Activated CD4-positive, CD25-positive, alpha-beta regulatory T cell treated with anti-CD3 and anti-CD28 coated beads, Interleukin-2, amount 50 U/mL, for 16 hours (primary cell): ENCODE results near the gene ADORA3.

Source experiments
- DNase-seq: peaks from one replicate; pipeline ENCODE4 v3.0.0-alpha.2; 2020; ENCODE audit warnings: low read depth, low spot score

The ADORA3 gene

DNA sequence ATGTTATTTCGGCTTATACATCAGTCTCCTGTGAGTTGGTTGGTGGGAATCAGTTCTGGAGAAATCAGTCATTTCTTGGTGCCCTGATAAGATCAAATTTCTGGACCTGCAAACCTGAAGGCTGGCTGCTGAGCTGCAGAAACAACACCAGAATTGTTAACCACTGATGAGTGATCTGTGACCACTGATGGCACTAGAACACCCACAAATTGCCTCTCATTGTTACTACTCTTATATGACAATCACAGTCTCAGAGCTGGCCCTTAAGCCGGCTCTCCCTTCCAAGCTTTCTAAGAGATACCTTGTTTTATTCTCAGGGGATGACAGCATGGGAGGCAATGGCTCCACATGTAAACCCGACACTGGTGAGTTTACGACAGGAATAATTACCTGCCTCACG lies 27.7 kb downstream of the ADORA3 start:
- no peak for DNase-seq

DNA sequence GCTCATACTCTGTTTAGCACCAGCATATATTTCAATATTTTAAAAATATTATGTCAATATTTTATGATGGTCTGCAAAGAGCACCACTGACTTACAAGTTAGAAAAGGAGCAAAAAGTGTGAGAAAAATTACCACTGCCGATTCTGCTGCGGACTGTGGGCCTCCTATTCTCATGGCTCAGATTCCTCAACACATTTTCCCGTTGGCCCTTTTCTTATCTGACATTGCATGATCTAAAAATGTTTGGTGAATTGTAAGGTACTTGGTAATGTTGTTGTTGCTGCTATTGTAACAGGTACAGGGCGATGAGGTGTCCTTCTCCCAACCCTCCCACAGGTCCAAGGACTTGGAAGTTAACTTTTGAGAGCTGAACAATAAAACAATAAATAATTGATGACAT lies 28.9 kb downstream of the ADORA3 start:
- DNase-seq, result no peak

DNA sequence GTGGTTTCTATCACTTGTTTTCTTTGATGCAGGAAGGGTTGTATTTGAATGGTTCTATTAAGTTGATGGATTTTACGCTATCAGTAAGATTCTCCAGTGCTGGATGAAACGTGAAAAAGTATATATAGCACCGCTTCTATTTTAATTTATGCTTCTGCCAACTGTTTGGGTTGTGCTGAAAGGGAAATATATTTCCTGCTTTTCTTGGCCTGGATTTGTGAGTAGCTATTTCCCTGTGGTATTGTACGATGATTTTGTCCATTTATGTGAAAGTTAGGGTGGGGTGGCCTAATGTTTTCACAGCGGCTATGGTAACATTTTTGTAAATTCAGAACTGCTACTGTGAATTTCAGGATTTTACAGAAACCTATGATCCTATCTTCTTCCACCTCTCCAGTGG lies 29.3 kb downstream of the ADORA3 start:
- DNase-seq, result no peak

DNA sequence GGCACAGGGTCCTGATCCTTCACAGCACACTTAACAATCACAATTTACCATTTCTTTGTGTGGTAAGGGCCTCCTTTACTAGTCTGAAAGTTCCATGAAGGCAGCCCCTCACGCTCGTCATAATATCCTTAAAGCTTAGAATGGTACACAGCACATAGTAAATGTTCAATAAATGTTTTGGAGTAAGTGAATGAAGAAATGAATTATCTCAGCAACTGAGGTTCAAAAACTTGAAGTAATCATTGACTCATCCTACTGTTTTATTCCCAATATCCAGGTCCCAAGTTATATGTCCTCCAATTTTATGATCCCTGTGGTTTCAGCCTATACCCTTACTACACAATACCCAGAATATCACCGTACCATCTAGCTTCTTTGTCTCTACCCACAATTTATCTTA lies 31.9 kb downstream of the ADORA3 start:
- no peak for DNase-seq

DNA sequence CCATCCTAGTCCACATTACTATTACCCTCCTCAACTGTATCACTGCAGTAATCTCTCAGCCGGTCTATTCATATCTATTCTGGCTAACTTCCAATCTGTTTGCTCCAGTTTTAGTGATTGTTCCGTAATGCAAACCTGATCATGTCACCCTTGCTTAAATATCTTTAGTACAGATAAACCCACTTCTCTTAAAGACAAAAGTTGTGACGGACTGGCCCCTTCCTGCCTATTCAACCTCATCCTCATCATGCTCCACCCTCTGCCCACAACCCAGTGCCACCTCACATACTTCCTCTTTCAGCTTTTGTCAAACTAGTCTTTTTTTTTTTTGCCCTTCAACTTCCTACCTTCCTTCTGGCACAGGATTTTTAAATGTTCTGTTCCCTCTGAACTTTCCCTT lies 32.4 kb downstream of the ADORA3 start:
- peak; percentile 39 for DNase-seq

DNA sequence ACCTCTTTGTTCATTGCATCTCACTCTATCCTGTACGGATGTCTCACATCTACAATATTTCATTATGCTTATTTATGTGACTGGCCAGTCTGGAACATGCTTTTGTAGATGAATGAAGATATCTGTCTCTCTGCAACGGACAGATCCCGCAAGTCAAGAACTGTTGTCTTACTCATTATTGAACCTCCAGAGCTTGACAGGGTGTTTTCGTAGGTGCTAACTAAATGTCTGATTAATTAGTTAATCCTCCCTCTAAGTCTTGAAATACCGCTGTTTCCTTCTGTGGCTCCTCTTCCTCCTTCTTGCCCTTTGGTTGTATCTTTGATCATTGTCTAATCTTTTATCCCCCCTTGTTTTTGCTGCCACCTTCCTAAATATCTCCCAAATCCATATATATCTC lies 32.8 kb downstream of the ADORA3 start:
- DNase-seq, result no peak

DNA sequence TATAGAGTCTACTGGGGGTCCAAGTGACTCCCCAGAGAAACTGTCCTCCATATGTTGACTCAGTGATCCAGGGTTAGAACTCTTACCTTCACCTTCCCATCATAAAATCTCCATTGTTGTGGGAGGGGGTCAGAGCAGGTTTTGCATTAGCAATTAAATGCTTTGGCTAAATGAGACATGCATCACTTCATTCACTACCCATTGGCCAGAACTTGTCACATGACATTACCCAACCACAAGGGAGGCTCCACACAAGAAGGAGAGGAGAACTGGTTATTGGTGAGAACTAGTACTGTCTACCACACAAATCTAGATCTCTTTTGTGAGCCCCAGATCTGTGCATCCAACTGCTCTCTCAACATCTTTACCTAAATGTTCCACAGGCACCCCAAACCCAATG lies 33.9 kb downstream of the ADORA3 start:
- no peak for DNase-seq

DNA sequence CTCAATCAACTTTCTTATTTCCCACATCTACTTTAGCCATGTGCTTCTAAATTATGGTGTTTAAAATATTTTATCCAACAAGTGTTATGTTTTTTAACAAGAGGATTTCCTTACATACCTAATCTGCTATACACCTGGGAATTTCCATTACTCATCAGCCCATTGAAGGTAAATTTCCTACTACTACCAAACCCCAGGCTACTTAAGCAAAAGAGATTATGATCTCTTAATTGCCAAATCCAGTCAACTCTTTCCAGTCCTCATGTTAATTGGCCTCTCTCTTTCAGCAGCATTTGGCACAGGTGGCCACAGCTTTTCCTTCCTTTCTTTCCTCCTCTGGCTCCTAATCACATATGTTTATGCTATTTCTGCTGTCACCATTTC lies 34.7 kb downstream of the ADORA3 start:
- no peak for DNase-seq

DNA sequence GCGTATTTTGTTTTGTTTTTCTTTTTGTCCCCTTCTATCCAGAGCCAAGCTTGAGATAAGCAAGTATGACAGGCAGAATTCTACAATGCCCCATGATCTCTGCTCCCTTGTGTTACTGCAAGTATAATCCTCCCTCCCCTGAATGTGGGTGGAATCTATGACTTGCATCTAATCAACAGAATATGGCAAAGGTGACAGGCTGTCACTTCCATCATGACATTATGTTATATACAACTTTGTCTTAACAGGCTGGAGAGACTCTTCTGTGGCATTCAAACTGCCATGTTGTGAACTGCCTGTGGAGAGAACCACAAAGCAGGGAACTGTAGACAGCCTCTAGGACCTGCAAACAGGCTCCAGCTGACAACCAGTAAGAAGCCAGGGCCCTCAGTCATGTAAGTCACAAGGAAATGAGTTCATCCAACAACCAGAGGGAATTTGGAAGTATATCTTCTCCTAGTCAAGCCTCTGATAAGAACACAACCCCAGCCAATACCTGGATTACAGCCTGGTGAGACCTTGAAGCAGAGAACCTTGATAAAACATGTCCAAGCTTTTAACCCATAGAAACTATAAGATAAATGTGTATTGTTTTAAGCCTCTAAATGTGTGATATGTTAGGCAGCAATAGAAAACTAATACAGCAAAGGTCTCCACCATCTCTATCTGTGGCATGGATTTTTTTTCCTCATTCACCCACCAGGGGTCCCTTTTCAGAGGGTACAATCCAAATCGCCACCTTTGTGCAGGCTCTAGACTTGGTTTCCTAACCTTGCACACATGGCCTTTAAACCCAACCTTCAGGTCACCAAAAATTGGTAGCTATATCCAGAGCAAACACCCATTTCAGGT lies 35.3 kb downstream of the ADORA3 start:
- DNase-seq, result no peak

DNA sequence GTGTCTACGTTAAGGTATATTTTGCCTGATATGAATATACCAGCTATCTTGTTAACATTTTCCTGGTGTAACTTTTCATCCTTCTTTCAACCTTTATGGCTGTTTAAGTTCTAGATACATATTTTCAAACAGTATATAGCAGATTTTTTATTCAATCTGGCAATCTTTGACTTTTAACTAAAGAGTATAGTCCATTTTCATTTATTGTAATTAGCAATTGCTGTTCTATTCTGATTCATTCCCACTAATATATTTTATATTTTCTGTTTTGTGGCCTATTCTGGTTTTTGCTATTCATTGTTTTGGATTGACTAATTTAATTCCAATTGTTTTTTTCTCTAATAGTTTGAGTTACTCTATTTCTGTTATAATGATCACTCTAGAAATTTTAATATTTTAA lies 37.0 kb downstream of the ADORA3 start:
- DNase-seq, result no peak

DNA sequence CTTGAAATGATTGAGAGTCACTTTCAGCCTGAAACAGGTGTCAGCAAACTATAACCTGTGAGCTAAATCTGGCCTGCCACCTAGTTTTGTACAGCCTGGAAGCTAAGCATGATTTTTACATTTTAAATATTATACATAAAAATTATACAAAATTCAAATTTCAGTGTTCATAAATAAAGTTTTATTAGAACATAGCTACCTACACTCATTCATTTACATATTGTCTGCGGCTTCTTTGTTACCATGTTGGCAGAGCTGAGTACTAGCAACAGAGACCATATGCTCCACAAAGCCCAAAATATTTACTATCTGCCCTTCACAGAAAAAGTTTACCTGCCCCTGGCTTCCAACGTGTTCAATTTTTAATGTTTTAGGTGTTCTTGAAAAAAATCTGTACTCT lies 37.7 kb downstream of the ADORA3 start:
- no peak for DNase-seq

DNA sequence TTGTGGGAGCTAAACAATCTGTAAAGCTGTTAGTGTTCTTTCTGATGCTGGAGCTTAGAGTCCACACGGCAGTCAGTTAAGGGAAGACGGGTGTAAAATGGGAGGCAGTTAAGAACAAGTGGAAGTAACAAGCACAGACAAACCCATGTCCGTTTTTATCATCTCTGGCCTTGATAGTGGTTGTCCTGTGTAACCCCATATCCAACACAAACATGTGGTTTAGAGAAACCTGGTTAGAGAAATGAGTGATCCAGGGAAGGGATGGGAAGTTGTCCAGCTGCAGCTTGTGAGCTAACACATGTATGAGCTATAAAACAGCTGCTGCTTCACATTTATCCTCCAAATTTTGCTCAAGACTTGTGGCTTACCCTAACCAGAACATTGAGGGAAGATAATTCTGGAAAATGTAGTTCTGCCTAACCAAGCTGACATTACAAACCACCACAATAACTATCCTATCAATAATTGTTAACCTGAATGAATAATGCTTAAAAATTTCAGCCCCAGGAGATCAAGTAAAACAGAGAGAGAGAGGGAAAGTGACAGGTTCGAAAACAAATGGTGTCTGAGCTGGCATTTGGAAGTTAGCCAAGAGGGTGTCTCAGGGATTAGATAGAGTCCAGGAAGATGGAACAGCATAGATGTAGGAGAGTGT lies 40.3 kb downstream of the ADORA3 start:
- no peak for DNase-seq

DNA sequence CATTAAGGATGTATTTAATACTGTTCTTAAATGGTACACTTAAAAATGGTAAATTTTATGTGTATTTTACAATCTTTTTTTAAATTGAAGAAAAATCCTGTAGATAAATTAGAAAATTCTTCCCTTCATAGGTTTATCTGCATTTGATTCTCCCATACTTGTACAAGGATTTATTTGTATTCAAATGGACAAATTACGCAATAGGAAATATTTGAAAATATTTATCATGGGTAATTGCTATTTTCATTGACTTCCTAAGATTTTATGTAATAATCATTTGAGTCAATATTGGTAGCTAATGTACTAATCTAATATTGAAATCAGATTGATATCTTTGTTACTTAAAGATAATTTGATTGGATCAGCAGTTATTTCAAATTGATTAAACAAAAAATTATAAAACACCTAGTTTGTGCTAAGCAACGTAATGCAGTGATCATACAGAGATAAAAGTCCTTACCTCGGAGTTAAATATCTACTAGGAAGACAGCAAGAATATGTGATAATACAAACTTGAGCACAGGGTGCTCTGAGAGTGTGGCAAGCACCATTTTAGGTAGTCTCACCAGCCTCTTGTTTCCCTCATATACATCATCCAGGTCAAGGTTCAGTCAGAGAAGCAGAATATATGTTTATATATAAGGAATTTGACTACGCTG lies 40.9 kb downstream of the ADORA3 start:
- no peak for DNase-seq

DNA sequence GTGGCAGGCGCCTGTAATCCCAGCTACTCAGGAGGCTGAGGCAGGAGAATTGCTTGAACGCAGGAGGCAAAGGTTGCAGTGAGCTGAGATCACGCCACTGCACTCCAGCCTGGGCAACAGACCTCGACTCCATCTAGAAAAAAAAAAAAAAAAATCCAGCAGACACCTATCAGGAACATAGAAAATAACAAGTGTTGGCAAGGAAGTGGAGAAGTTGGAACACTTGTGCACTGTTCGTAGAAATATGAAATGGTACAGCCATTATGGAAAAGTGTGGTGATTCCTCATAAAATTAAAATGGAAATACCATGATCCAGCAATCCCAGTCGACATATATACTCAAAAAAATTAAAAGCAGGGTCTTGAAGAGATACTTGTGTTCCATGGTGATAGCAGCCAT lies 41.7 kb downstream of the ADORA3 start:
- no peak for DNase-seq

DNA sequence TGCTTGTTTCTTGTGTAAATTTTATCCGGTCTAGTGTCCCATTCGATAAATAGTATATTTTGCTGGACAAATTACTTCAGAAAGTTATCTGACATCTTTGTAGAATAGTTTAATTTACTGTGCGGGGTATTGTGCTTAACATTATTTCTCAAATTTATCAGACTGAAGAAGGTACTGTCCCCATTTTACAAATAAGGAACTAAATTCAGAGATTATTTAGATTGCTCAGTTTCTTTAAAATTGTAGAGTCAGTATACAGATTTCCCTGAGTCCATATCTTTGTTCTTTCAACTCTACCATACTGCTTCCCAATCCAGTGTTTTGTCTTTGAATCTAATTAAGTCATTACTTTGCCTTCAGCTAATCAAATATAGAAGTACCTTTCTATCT lies 47.8 kb downstream of the ADORA3 start:
- no peak for DNase-seq

DNA sequence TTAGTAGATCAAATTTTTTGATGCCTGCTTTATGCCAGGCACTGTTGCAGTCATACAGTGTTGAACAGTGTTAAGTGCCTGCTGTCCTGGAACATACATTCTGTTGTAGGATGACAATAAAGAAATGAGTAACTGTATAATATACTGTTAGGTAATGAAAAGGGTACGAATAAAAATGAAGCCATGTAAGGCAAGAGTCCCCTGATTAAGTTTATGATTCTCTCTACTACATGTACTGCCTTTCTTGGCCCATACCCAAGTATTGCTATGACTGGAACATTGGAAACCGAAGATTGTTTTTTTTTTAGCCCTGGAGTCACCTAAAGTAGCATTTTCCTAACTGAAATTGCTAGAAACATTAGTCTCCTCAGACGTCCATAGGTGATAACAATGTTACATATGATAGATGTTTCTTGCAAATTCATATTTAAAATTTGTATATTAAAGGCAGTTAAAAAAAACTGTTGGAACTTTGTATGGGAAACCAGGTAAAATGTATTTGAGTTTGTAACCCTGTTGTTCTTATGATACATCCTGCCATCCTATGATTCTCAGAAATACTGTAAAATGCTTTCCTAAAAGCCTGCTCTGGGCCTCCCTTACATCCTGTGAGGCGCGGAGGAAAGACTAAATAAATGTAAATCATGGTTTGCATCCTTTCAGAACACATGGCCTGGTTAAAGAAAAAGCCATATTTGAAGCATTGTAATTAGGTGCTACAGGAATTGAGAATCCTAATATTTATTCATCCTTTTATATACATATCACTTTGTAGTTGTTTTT lies 48.4 kb downstream of the ADORA3 start:
- no peak for DNase-seq

DNA sequence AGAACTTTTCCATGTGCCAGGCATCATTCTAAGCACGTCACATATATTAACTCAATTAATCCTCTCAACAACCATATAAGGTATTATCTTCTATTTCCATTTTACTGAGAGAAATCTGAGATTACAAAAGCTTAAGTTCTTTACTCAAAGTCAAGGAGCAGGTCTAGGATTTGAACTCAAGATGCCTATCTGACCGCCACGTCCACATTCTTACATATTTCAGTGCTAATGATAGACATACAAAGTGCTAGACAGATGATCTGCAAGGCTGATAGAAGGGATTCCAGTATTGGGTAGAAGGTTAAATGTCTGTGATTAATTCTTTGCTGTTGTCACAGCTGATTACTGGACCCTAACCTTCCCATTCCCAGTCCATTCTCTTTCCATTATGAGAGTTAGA lies 49.7 kb downstream of the ADORA3 start:
- DNase-seq, result no peak

DNA sequence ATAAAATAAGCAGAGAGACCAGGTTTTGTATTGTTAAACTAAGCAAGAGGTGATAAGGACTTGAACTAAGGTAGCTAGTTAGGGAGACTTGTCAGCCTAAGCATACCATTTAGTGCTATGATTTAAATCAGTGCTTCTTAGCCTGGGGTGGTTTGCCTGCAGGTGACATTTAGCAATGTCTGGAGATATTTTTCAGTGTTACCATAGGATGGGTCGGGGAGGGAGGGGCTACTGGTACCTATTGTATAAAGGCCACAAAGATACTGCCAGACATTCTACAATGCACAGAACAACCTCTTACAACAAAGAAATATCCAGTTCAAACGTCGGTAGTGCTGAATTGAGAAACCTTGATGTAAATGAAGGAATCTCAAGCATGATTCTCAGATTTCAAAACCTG lies 50.9 kb downstream of the ADORA3 start:
- no peak for DNase-seq

DNA sequence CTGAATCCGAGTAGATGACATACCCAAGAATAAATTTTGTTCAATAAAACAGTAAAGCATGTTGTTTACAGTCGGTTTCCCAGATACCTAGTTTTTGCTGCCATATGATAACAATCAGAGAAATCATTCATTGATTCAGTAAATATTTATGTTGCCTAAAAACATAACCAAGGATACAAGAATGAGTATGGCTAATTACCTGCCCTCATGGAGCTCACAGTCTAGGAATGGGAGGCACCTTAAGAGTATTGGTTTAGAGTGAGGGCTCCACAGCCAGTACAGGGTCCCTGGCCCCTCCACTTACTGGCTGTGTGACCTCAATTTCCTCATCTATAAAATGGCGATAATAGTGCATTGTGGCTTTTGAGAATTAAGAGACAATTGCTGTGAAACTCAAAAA lies 53.2 kb downstream of the ADORA3 start:
- no peak for DNase-seq

DNA sequence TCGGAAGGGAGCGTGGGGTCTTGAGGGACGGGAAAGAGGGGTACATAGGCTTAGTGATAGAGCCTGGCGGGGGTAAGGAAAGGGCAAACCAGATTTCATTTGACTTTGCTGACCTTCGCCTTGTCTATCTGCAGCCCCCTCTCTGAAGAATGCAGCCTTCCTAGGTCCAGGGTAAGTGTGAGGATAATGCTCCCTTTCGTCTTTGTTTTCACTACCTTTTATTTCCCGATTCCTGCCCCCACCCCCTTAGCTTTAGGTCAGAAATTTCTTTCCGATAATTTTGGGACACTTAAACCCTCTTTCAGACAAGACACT lies 53.8 kb downstream of the ADORA3 start:
- DNase-seq, result no peak
